ENCODE results near the gene AVPR2.

The AVPR2 gene

DNA sequence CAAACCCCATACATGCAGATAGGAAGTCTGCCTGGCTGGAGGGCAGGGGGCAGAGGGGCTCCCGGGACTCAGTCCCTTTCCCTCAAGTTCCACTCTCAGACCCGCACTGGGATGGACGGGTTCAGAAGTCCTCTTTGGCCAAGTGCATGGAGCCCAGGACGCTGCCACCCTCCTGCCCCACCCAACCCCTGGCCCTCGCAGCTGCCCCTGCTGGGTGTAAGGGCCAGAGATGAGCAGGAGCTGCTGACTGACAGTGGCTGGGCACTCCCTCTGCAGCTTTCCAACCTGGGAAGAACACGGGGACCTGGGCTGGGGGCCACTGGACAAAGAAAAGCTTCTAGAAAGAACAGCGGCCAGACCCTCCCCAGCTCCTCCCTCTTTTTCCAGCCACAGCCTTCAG lies 21.9 kb upstream of the AVPR2 start:
- H3K27ac ChIP-seq (ENCODE audit: low read length): no peak overlapping the region
- H3K9me3 ChIP-seq (ENCODE audit: insufficient read depth, low read length): no peaks in the 10 kb centered on the region
- no peak overlapping the region for H3K4me2 ChIP-seq (ENCODE audit: low read length)
- peaks cover 5% of the 10 kb centered on the region; the same call in 1 of the 2 replicates for H3K27me3 ChIP-seq (ENCODE audit: low read depth, low read length)
- H4K20me1 ChIP-seq (ENCODE audit: insufficient read depth, low read length): peaks cover 10% of the 10 kb centered on the region; the same call in 1 of the 2 replicates
- no peak overlapping the region for H3K4me3 ChIP-seq (ENCODE audit: low read length)
- H3K36me3 ChIP-seq (replicated peaks; ENCODE audit: low read depth, low read length): no peaks in the 10 kb centered on the region
- H3K79me2 ChIP-seq (ENCODE audit: low read length): no peaks in the 10 kb centered on the region
- H2AFZ ChIP-seq (ENCODE audit: low read depth, low read length): no peak overlapping the region
- TF ChIP-seq, protein P1, sequence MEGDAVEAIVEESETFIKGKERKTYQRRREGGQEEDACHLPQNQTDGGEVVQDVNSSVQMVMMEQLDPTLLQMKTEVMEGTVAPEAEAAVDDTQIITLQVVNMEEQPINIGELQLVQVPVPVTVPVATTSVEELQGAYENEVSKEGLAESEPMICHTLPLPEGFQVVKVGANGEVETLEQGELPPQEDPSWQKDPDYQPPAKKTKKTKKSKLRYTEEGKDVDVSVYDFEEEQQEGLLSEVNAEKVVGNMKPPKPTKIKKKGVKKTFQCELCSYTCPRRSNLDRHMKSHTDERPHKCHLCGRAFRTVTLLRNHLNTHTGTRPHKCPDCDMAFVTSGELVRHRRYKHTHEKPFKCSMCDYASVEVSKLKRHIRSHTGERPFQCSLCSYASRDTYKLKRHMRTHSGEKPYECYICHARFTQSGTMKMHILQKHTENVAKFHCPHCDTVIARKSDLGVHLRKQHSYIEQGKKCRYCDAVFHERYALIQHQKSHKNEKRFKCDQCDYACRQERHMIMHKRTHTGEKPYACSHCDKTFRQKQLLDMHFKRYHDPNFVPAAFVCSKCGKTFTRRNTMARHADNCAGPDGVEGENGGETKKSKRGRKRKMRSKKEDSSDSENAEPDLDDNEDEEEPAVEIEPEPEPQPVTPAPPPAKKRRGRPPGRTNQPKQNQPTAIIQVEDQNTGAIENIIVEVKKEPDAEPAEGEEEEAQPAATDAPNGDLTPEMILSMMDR (IDR thresholded peaks at IDR 0.05; ENCODE audit: low read depth, low read length): no peak
- no peak for TF ChIP-seq EZH2phosphoT487 (IDR thresholded peaks at IDR 0.05; ENCODE audit: low read depth)
- H3K4me1 ChIP-seq (ENCODE audit: low read length): peaks cover 68% of the 10 kb centered on the region
- no peak overlapping the region for H3K9ac ChIP-seq (ENCODE audit: low read length)

DNA sequence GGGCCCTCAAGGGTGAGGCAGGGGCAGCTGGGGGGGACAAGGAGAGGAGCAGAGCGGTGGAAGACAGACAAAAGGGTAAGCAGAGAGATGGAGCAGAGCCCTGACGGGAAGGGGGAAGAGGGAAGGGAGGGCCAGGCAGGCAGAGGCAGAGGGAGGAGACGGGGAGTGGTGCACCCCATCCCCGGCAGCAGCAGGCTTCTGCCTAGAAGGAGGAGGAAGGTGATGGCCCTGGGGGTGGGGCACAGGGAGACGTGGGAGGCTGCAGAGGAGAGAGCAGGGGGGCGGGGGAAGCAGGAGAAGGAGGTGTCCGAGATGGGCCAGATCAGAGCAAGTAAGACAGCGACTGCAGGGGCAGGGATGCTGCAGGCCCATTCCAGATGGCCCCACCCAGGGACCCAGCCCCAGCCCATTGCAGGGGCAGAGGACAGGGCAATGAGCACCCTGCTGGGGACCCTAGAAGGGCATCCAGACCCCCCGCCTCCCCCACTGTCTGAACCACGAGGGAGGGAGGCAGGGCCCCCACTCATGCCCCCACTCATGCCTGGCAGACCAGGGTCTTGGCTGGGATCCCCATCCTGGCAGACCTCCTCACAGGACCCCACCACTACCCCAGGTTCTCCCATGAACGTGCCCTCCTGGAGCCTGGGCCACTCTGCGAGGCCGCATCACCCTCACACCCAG lies 21.2 kb upstream of the AVPR2 start:
- no peak overlapping the region for H3K4me2 ChIP-seq (ENCODE audit: low read length)
- H3K4me3 ChIP-seq (ENCODE audit: low read length): no peak overlapping the region
- no peak overlapping the region for H3K27ac ChIP-seq (ENCODE audit: low read length)
- no peaks in the 10 kb centered on the region for H3K36me3 ChIP-seq (replicated peaks; ENCODE audit: low read depth, low read length)
- H2AFZ ChIP-seq (ENCODE audit: low read depth, low read length): no peak overlapping the region
- H3K27me3 ChIP-seq (ENCODE audit: low read depth, low read length): peaks cover 5% of the 10 kb centered on the region; the same call in 1 of the 2 replicates
- peaks cover 68% of the 10 kb centered on the region for H3K4me1 ChIP-seq (ENCODE audit: low read length)
- peaks cover 10% of the 10 kb centered on the region; the same call in 1 of the 2 replicates for H4K20me1 ChIP-seq (ENCODE audit: insufficient read depth, low read length)
- H3K9ac ChIP-seq (ENCODE audit: low read length): no peak overlapping the region
- TF ChIP-seq EZH2phosphoT487 (IDR thresholded peaks at IDR 0.05; ENCODE audit: low read depth): no peak
- TF ChIP-seq, protein P1 (IDR thresholded peaks at IDR 0.05; ENCODE audit: low read depth, low read length): no peak
- H3K79me2 ChIP-seq (ENCODE audit: low read length): no peaks in the 10 kb centered on the region
- H3K9me3 ChIP-seq (ENCODE audit: insufficient read depth, low read length): no peaks in the 10 kb centered on the region

DNA sequence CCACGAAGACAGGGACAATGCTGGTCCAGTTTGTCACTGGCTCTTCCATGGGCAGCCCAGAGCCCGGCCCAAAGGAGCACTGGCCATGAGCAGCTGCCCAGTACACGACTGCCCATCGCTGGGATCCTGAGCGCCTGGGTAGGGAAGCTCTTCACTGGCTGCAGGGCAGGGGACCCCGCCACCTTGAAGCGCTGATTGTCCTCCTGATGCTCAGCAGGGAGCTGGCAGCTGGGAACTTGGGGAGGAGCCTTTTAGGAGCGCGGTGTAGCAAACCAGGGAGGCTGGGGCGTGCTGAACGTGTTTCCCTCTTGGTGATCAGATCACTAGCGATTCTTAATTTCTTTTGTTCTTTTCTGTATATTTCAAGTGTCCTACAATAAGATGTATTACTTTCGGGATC lies 20.3 kb upstream of the AVPR2 start:
- no peak overlapping the region for H3K27ac ChIP-seq (ENCODE audit: low read length)
- no peaks in the 10 kb centered on the region for H3K36me3 ChIP-seq (replicated peaks; ENCODE audit: low read depth, low read length)
- peaks cover 67% of the 10 kb centered on the region for H3K4me1 ChIP-seq (ENCODE audit: low read length)
- peak overlapping the region; percentile 76; the same call in 1 of the 2 replicates for H3K4me2 ChIP-seq (ENCODE audit: low read length)
- TF ChIP-seq, protein P1 (IDR thresholded peaks at IDR 0.05; ENCODE audit: low read depth, low read length): no peak
- peak overlapping the region; percentile 79; the same call in 1 of the 2 replicates for H3K4me3 ChIP-seq (ENCODE audit: low read length)
- no peaks in the 10 kb centered on the region for H3K9me3 ChIP-seq (ENCODE audit: insufficient read depth, low read length)
- no peaks in the 10 kb centered on the region for H3K79me2 ChIP-seq (ENCODE audit: low read length)
- H3K9ac ChIP-seq (ENCODE audit: low read length): no peak overlapping the region
- peaks cover 5% of the 10 kb centered on the region; the same call in 1 of the 2 replicates for H3K27me3 ChIP-seq (ENCODE audit: low read depth, low read length)
- H2AFZ ChIP-seq (ENCODE audit: low read depth, low read length): no peak overlapping the region
- H4K20me1 ChIP-seq (ENCODE audit: insufficient read depth, low read length): peaks cover 10% of the 10 kb centered on the region; the same call in 1 of the 2 replicates

DNA sequence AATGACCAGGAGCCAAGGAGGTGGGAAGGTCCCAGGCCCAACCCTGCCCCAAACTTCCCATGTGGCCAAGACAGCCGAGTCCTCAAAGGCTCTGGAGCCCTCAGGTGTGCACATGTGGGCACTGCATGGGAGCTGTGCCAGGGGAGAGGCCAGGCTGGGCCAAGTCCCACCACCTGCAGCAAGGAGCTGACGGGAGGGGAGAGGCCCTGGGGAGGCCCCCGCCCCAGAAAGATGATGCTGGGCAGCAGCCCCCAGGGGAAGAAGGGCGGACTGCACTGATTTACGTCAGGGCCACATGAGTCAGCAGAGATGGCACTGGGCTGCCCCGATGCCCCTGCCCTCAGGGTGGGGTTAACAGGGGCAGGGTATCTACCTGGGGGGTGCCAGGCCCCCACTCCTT lies 19.9 kb upstream of the AVPR2 start:
- H3K9ac ChIP-seq (ENCODE audit: low read length): peak overlapping the region; percentile 63; the same call in 1 of the 2 replicates
- TF ChIP-seq, protein P1 (IDR thresholded peaks at IDR 0.05; ENCODE audit: low read depth, low read length): peak; percentile 47
- no peak for TF ChIP-seq EZH2phosphoT487 (IDR thresholded peaks at IDR 0.05; ENCODE audit: low read depth)
- peak overlapping the region; percentile 79 for H3K4me3 ChIP-seq (ENCODE audit: low read length)

More for the DNA sequence above, 19.9 kb upstream of the AVPR2 start:
- Histone ChIP-seq H3K4me1 (ENCODE audit: low read length) (peaks cover 67% of the 10 kb centered on the region), H3K79me2 (ENCODE audit: low read length) (no peaks in the 10 kb centered on the region), H4K20me1 (ENCODE audit: insufficient read depth, low read length) (peaks cover 10% of the 10 kb centered on the region; the same call in 1 of the 2 replicates), H3K36me3 (replicated peaks; ENCODE audit: low read depth, low read length) (no peaks in the 10 kb centered on the region), H3K27ac (ENCODE audit: low read length) (no peak overlapping the region), H3K27me3 (ENCODE audit: low read depth, low read length) (peaks cover 5% of the 10 kb centered on the region; the same call in 1 of the 2 replicates), H3K4me2 (ENCODE audit: low read length) (peak overlapping the region; percentile 76), H2AFZ (ENCODE audit: low read depth, low read length) (no peak overlapping the region), H3K9me3 (ENCODE audit: insufficient read depth, low read length) (no peaks in the 10 kb centered on the region)
